Measurements from ENCODE around the gene RFLNA. TPM values are rescaled to one million over a fixed set of nuclear protein-coding genes. Genes with fewer than 3 reads are reported as not detected.

Gene RFLNA
- total RNA-seq, 1 experiment from 2014 or later, result not detected

- DNase-seq (ENCODE audit: extremely low read depth, low read depth), result no peak
Observed at GRCh38 chr12:124335426-124336183, 40.7 kb downstream of the RFLNA start.

DNA sequence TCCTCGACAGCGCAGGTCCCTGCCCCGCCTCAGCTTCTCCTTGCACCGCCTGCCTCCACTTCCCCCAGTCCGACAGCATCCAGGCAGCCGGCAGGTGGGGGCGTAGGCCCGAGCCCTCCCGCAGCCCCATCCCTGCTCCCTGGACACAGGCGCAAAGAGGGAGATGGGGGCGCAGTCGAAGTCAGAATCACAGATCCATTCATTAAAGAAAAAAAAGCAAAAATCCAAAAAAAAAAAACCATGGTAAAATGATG, 41.2 kb downstream of the RFLNA start:
- no peak for DNase-seq (ENCODE audit: extremely low read depth, low read depth)

GRCh38 chr12:124336742-124337520, 42.0 kb downstream of the RFLNA start:
- no peak for DNase-seq (ENCODE audit: extremely low read depth, low read depth)

DNA sequence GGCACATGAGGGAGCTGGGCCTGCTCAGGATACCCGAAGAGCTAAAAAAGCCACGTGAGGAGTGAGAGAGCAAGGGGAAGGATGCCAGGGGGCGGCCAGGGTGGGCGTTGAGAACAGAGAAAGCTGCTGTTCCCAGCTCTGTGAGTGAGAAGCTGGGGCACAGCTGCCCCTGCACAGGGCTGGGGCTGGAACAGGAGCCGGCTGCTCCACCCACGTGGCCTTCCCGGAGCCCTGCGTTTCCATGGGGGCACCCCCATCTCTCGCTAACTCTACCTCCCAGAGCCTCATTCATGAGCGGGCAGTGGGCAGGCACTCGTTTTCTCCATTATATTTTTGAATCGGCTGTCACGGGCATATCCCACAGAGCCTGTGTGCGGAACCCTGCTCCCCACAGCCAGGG, 42.7 kb downstream of the RFLNA start:
- no peak for DNase-seq (ENCODE audit: extremely low read depth, low read depth)

- DNase-seq (ENCODE audit: extremely low read depth, low read depth), result no peak
Observed at GRCh38 chr12:124338448-124338847, 43.6 kb downstream of the RFLNA start.

DNA sequence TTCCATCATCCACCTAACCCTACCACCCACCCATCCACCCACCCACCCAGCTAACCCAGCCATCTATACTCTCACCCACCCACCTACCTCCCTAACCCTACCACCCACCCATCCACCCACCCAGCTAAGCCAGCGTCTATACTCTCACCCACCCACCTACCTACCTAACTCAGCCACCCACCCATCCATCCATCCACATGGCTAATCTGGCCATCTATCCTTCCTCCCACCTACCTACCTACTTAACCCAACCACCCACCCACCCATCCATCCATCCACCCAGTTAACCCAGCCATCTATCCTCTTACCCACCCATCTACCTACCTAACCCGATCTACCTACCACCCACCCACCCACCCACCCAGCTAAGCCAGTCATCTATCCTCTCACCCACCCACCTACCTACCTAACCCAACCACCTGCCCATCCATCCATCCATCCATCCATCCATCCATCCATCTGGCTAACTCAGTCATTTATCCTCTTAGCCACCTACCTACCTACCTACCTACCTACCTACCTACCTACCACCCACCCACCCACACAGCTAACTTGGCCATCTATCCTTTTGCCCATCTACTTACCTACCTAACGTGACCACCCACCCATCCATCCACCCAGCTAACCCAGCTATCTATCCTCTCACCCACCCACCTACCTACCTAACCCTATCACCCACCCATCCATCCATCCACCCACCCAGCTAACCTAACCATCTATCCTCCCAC, 44.1 kb downstream of the RFLNA start:
- no peak for DNase-seq (ENCODE audit: extremely low read depth, low read depth)

- no peak for DNase-seq (ENCODE audit: extremely low read depth, low read depth)
Observed at GRCh38 chr12:124340080-124340900, 45.4 kb downstream of the RFLNA start.

DNA sequence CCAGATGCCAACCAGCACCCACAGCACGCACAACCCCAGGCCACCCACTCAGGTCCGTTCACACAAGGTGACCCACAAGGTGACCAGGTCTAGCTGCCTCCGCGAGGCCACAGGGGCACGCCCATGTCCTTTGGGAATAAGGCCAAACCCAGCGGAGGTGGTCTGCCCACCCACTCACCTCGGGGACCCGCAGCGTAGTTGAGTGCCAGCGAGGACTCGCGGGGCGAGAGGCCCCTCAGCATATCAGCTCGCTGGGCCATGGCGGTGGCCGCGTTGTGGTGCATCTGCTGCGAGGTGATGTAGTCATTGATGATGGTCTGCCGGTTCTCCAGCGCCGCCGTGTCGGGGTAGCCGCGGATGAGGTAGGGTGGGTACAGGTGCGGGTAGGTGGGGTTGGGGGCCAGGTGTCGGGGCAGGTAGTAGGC, 46.8 kb downstream of the RFLNA start:
- DNase-seq (ENCODE audit: extremely low read depth, low read depth), result no peak

DNA sequence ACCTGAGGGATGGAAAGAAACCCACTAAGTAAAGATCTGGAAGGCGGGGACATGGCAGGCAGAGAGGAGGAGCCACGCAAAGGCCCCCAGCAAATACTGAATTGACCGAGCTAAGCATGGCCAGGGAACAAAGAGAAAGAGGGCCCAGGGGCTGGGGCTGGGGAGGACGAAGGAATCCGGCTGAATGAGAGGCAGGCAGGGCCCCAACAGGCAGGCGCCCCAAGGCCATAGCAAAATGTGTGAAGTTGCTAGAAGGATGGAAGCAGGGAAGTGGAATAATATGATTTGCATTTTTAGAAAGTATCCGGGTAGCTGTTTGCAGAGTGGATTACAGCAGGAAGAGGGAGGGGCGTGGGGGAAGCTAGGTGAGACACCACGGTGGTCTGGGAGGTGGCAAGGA, 49.1 kb downstream of the RFLNA start:
- DNase-seq (ENCODE audit: extremely low read depth, low read depth), result no peak

DNA sequence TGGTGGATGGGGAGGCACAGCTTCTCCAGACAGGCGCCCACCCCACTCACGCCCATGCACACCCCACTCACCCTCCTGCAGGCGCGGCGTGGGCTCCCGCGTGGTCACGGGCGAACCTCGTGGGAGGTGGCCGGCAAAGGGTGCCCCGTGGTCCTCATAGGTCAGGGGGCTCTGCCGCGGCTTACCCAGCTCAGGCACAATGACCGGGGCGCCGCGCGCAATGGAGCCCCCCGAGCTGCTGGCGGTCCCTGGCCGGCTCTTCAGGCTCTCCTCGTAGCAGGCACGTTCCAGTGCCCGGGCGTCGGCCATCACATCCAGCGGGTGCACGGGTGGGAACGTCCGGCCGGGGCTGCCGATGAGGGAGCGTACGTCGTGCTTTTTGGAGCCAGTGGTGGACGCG, 49.6 kb downstream of the RFLNA start:
- no peak for DNase-seq (ENCODE audit: extremely low read depth, low read depth)

- DNase-seq (ENCODE audit: extremely low read depth, low read depth), result no peak
Observed at GRCh38 chr12:124345795-124346194, 50.9 kb downstream of the RFLNA start.

- no peak for DNase-seq (ENCODE audit: extremely low read depth, low read depth)
Observed at GRCh38 chr12:124346425-124347168, 51.7 kb downstream of the RFLNA start.

GRCh38 chr12:124347335-124347734, 52.4 kb downstream of the RFLNA start:
- no peak for DNase-seq (ENCODE audit: extremely low read depth, low read depth)

DNA sequence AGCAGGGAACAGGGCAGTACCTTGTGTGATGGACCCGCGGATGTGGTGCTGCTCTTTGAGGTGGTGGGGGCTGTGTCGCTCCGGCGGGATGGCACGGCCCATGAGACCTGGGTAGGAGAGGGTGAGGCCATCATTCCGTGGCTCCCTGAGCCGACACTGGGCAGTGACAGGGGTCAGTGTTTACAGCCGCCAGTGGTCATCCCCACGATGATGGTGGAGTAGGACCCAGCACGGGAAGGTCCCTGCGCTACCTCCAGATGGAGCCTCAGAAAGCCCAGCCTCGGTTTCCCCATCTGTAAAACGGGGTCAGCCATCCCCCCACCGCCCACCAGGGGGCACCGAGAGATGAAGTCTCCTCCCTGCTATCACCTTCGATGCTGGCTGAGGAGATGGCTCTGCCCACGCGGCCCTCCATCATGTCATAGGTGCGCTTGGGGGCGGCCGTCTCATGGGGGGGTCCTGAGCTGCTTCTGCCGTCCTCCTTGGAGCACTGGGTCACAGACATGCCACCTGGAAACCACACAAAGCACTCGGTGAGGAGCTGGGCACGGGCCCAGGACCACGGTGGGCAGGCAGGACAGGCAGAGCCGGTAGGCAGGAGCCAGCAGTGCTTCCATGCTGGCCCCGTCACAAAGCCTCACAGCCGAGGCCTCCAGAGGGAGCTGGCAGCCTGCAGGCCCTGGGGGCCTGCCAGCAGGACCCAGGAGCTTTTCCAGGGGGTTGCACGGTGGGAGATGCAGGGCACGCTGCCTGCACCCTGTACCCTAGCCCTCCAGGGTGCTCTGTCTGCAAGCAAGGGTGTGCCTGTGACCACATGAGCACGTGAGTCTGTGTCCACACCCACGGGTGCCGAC, 53.1 kb downstream of the RFLNA start:
- no peak for DNase-seq (ENCODE audit: extremely low read depth, low read depth)

- no peak for DNase-seq (ENCODE audit: extremely low read depth, low read depth)
Observed at GRCh38 chr12:124348659-124349380, 53.9 kb downstream of the RFLNA start.

DNA sequence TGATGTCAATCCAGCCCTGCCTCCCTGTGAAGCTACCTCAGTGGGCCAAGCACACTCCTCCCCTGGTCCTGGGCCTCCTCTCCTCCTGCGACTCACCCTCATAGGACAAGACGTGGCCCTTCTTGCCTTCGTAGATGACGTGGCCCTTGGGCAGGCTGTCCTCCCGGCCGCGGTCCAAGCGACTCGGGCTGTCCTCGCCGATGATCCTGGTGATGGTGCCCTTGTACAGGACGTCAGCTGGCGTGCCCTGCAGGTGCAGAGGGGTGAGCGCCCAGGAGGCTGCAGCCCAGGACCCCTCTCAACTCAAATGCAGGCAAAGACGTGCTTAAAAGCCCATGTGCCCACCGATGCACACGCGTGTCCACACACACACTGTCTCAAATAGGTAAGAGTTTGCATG, 55.6 kb downstream of the RFLNA start:
- no peak for DNase-seq (ENCODE audit: extremely low read depth, low read depth)

GRCh38 chr12:124351422-124351821, 56.5 kb downstream of the RFLNA start:
- no peak for DNase-seq (ENCODE audit: extremely low read depth, low read depth)

- no peak for DNase-seq (ENCODE audit: extremely low read depth, low read depth)
Observed at GRCh38 chr12:124352257-124352656, 57.4 kb downstream of the RFLNA start.

DNA sequence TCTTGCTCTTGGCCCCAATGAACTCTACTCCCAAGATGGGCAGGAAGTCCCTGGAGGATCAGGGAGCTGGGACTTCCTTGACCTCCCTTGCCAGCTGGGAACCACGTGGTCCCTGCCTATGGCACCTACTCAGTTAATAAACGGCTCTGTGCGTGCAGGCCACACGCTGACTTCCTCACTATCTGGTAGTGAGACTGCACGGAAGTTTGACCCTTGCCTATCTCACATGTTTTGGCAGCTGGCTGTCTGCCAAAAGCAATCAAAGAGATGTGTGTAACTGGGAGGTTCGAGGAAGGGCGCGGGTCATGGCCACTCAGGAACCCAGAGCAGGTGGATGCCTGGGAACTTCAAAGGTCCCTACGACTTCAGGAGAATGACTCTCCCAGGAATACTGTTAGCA, 57.9 kb downstream of the RFLNA start:
- DNase-seq (ENCODE audit: extremely low read depth, low read depth), result no peak

Measured in NCI-H460 (cell line).